SIG-M5 treated with dmso at 0.1 percent for 504 hours (cell line): ENCODE results near the gene OPCML.

Experiments used
- DNase-seq: peaks from one replicate; lab custom pipeline; 2025; ENCODE audit not compliant: unreplicated experiment; lab: John Stamatoyannopoulos, UW

Gene OPCML

GRCh38 chr11:132772703-132773545 is 759.4 kb downstream of the OPCML start:
- DNase-seq: no peak

- DNase-seq: no peak
Measured at GRCh38 chr11:132771746-132772145, 760.6 kb downstream of the OPCML start.

- DNase-seq: no peak
Measured at GRCh38 chr11:132770829-132771530, 761.3 kb downstream of the OPCML start.

- no peak for DNase-seq
Measured at GRCh38 chr11:132763503-132763902, 768.8 kb downstream of the OPCML start.

- DNase-seq: no peak
Measured at GRCh38 chr11:132755934-132756333, 776.4 kb downstream of the OPCML start.

GRCh38 chr11:132751516-132752250 is 780.6 kb downstream of the OPCML start:
- DNase-seq: no peak

GRCh38 chr11:132746305-132746704 is 786.0 kb downstream of the OPCML start:
- no peak for DNase-seq

- DNase-seq: no peak
Measured at GRCh38 chr11:132745306-132745705, 787.0 kb downstream of the OPCML start.

- no peak for DNase-seq
Measured at GRCh38 chr11:132744771-132745170, 787.5 kb downstream of the OPCML start.

- DNase-seq: no peak
Measured at GRCh38 chr11:132743601-132744000, 788.7 kb downstream of the OPCML start.

- DNase-seq: no peak
Measured at GRCh38 chr11:132742929-132743328, 789.4 kb downstream of the OPCML start.

- DNase-seq: no peak
Measured at GRCh38 chr11:132734217-132734616, 798.1 kb downstream of the OPCML start.

- no peak for DNase-seq
Measured at GRCh38 chr11:132728026-132728425, 804.3 kb downstream of the OPCML start.

- DNase-seq: no peak
Measured at GRCh38 chr11:132721526-132721925, 810.8 kb downstream of the OPCML start.

GRCh38 chr11:132719684-132720083 is 812.6 kb downstream of the OPCML start:
- no peak for DNase-seq

- DNase-seq: no peak
Measured at GRCh38 chr11:132718711-132719671, 813.3 kb downstream of the OPCML start.

- DNase-seq: no peak
Measured at GRCh38 chr11:132717824-132718223, 814.5 kb downstream of the OPCML start.

GRCh38 chr11:132716037-132716436 is 816.3 kb downstream of the OPCML start:
- DNase-seq: no peak

GRCh38 chr11:132714859-132715440 is 817.4 kb downstream of the OPCML start:
- no peak for DNase-seq

- no peak for DNase-seq
Measured at GRCh38 chr11:132712466-132712865, 819.8 kb downstream of the OPCML start.
